Uterine smooth muscle cell (primary cell): ENCODE results near the gene OR6C76. TPM values are rescaled to one million over a fixed set of nuclear protein-coding genes. Genes with fewer than 3 reads are reported as not detected.

Experiments used
- total RNA-seq: library from RNA; depleted of rRNA; stranded (reverse); fragments of >200 nt; gene quantifications from 2 replicates; pipeline ENCODE4 v1.2.3, GENCODE V29; 2014

OR6C76 gene
- total RNA-seq, result not detected in 2 replicates

DNA sequence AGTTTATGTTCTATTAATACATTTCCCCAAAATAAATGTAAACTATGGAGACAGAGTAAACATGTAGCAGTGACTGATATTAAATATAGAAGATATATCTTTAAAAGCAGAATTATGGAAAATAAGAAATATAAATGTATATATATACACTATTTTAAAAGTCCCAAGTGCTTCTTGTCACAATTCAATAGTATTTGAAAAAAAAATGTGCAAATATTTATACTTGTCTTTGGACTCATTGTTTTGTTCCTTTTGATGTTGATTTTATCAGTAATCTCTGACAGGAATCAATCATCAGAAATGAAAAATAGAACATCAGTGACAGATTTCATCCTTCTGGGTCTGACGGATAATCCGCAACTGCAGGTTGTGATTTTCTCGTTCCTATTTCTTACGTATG is at the start of gene OR6C76:
OR6C76 (plus strand) TSS at position 301 of the 400 bp plus-strand sequence; CDS start at position 301, 0 bp downstream.

DNA sequence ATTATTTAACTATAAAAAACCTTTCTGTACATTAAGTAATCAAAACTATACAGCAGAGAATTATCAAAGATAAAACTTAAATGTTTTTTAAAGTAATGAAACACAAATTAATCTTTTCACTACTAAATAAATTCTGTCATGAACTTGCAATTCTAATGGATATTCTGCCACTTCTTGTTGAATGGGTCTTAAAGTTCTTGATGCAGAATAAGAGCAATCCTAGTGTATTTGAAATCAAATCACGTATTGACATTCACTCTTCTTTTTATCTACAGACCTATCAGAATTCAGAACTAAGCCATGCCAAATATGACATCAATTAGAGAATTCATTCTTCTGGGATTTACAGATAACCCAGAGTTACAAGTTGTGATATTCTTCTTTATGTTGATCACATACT is 25.8 kb upstream of the OR6C76 start, which contains the start of gene OR6C65:
OR6C65 (plus strand) TSS at position 301 of the 400 bp plus-strand sequence; CDS start at position 301, 0 bp downstream.

DNA sequence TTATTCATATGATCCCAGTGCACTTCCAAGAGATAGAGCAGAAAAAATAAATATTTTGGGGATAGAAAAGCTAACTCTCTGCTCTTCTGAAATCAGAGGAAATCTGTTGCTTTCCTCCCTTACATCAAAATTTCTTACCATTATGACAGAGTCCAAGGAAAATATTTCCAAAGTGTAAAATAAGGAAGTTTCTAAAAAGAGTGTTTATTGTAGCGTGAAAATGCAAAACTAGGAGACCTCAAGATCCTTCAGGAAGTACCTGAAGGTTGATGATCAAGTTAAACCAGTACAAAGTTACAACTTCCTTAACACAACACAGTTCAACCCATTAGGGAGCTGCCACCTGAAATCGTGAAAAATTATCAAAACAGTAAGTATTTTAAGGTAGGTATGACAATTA is 17.7 kb downstream of the OR6C76 start, which contains the start of gene OR6C2:
OR6C2 (plus strand) TSS at position 301 of the 400 bp plus-strand sequence. CDS start 8,138 bp downstream, outside the sequence.

DNA sequence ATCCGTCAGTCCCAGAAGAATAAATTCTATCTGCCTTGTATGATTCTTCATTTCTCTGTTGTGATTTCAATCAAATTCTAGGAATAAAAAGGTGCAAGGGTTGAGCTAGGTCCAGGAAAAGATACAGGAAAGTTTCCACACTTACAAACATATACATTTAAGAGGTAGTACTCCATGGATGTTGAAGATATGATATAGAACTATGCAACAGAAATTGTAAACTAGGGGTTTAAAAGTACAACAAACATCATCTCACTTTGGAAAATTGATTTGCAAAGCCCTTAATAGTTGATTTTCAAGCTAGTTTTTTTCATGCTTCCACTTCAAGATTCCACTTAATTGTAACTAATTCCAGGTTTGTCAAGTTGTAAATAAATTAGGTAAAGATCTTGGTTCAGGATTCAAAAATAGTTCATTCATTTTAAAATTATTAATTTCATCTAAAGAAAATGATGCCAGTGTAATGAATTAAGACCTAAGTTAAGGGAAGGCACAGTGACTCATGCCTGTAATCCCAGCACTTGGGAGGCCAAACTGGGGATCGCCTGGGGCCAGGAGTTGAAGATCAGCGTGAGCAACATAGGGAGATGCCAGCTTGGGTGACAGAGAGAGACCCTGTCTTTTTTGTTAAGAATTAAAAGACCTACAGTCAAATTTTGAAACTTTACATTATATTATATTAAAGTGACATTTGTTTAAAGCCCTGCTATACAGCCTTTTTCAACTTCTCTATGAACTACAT is 44.2 kb downstream of the OR6C76 start, which contains the start of gene OR6C70:
OR6C70 (minus strand) TSS at position 51 of the 742 bp plus-strand sequence; CDS start at position 51, 0 bp downstream.

Other genes with a start within 250 kb of the OR6C76 start
- gene OR10A7, start 205.2 kb upstream of the OR6C76 start, total RNA-seq, result not detected in 2 replicates
- not detected in 2 replicates for gene OR6C74, start 181.6 kb upstream of the OR6C76 start, total RNA-seq
- gene OR6C6, start 129.7 kb upstream of the OR6C76 start, total RNA-seq, result not detected in 2 replicates
- not detected in 2 replicates for gene OR6C1, start 111.9 kb upstream of the OR6C76 start, total RNA-seq
- gene OR6C3, start 95.5 kb upstream of the OR6C76 start, total RNA-seq, result not detected in 2 replicates
- not detected in 2 replicates for gene OR6C75, start 63.3 kb upstream of the OR6C76 start, total RNA-seq
- not detected in 2 replicates for gene OR6C65, start 25.7 kb upstream of the OR6C76 start, total RNA-seq
- not detected in 2 replicates for gene OR6C2, start 17.8 kb downstream of the OR6C76 start, total RNA-seq
- gene OR6C70, start 43.9 kb downstream of the OR6C76 start, total RNA-seq, result not detected in 2 replicates
- gene OR6C68, start 66.1 kb downstream of the OR6C76 start, total RNA-seq, result not detected in 2 replicates
- not detected in 2 replicates for gene OR6C4, start 123.3 kb downstream of the OR6C76 start, total RNA-seq
- gene OR2AP1, start 146.2 kb downstream of the OR6C76 start, total RNA-seq, result not detected in 2 replicates
- not detected in 2 replicates for gene OR10P1, start 210.6 kb downstream of the OR6C76 start, total RNA-seq